ENCODE data around the gene ENPP7.

GRCh38 chr17:79685121-79685520, 45.6 kb upstream of the ENPP7 start:
- no peak for TF ChIP-seq FOXK2 (IDR thresholded peaks at IDR 0.05)
- TF ChIP-seq FOXA1 (IDR thresholded peaks at IDR 0.05) = no peak
- no peak for TF ChIP-seq SP1 (IDR thresholded peaks at IDR 0.05)
- TF ChIP-seq SUZ12 (IDR thresholded peaks at IDR 0.05) = no peak
- TF ChIP-seq HDGF (IDR thresholded peaks at IDR 0.05; ENCODE audit: borderline replicate concordance) = no peak
- no peak for TF ChIP-seq ZNF384 (IDR thresholded peaks at IDR 0.05)
- TF ChIP-seq LEF1 (IDR thresholded peaks at IDR 0.05; ENCODE audit: borderline replicate concordance) = no peak
- TF ChIP-seq BHLHE40 (IDR thresholded peaks at IDR 0.05; ENCODE audit: borderline replicate concordance) = no peak
- TF ChIP-seq TARDBP (IDR thresholded peaks at IDR 0.05) = no peak
- no peak for TF ChIP-seq NFRKB (IDR thresholded peaks at IDR 0.05)
- TF ChIP-seq FOXM1 (IDR thresholded peaks at IDR 0.05; ENCODE audit: borderline replicate concordance) = no peak
- no peak for TF ChIP-seq ELF4 (IDR thresholded peaks at IDR 0.05)
